Fibroblast of lung (primary cell): ENCODE measurements around the gene KIAA0930. TPM values are rescaled to one million over a fixed set of nuclear protein-coding genes. Genes with fewer than 3 reads are reported as not detected.
"Not testable (repeated sequence)": the region's sequence is repeated elsewhere in the genome, so short reads cannot be mapped to it uniquely, and the experiment has no call there.

ENCODE experiments used
- DNase-seq, 2 donors: peaks; one replicate each; pipeline versions ENCODE4 v3.0.0 to v3.0.0-alpha.2; 2010; ENCODE audit warnings: low read depth in 2 of 2
- H2AFZ ChIP-seq: 2 replicates; pipeline ENCODE4 v1.5.1; 2012; ENCODE audit warnings: low read length, control low read depth, inconsistent platforms
- H3K27ac ChIP-seq: 2 replicates; pipeline ENCODE4 v1.5.1; 2011; ENCODE audit warnings: low read length, control low read depth; ENCODE audit not compliant: insufficient read depth
- H3K27me3 ChIP-seq: 2 replicates; pipeline ENCODE4 v1.5.1; 2011; ENCODE audit warnings: mild to moderate bottlenecking, low read length; ENCODE audit not compliant: control insufficient read depth, insufficient read depth
- H3K36me3 ChIP-seq: 2 replicates; pipeline ENCODE4 v1.5.1; 2011; ENCODE audit warnings: low read length; ENCODE audit not compliant: control insufficient read depth, insufficient read depth
- H3K4me1 ChIP-seq: 2 replicates; pipeline ENCODE4 v1.5.1; 2011; ENCODE audit warnings: low read length; ENCODE audit not compliant: control insufficient read depth, insufficient read depth; ENCODE audit errors: extremely low read depth
- H3K4me2 ChIP-seq: 2 replicates; pipeline ENCODE4 v1.5.1; 2011; ENCODE audit warnings: low read length, control low read depth; ENCODE audit not compliant: insufficient read depth; ENCODE audit errors: extremely low read depth
- H3K4me3 ChIP-seq, 4 experiments: fragments of 200-600 bp in 1 of 4; sonication (generic) in 1 of 4; replicated peaks in 1 of 4; 2 replicates each; pipeline ENCODE4 v1.5.1; 2011 to 2016; ENCODE audit warnings: low read length in 4 of 4, low read depth in 3 of 4, mild to moderate bottlenecking in 3 of 4, control low read depth in 2 of 4, inconsistent platforms in 1 of 4, mixed read lengths in 1 of 4; ENCODE audit not compliant: insufficient read depth in 1 of 4; ENCODE audit errors: control extremely low read depth in 1 of 4
- H3K79me2 ChIP-seq: 2 replicates; pipeline ENCODE4 v1.5.1; 2012; ENCODE audit warnings: mild to moderate bottlenecking, low read length, inconsistent platforms; ENCODE audit not compliant: control insufficient read depth, insufficient read depth
- H3K9ac ChIP-seq: 2 replicates; pipeline ENCODE4 v1.5.1; 2011; ENCODE audit warnings: mild to moderate bottlenecking, low read length, control low read depth; ENCODE audit not compliant: insufficient read depth
- H3K9me3 ChIP-seq: 2 replicates; pipeline ENCODE4 v1.5.1; 2012; ENCODE audit warnings: low read depth, low read length; ENCODE audit not compliant: control insufficient read depth, insufficient read depth
- H4K20me1 ChIP-seq: 2 replicates; pipeline ENCODE4 v1.5.1; 2011; ENCODE audit warnings: low read length; ENCODE audit not compliant: control insufficient read depth, insufficient read depth; ENCODE audit errors: extremely low read depth
- EZH2 ChIP-seq: IDR thresholded peaks from 2 replicates; pipeline ENCODE4 v1.5.1; 2012; ENCODE audit warnings: low read length, control low read depth, mild to moderate bottlenecking; ENCODE audit errors: missing control alignments
- polyA plus RNA-seq, 2 donors: library from polyadenylated mRNA; depleted of rRNA in 1 of 2; stranded (reverse) in 1 of 2; unstranded in 1 of 2; fragments of >200 nt; gene quantifications; 2 replicates each; pipeline ENCODE4 v1.2.1, GENCODE V29; 2011 to 2012; ENCODE audit warnings: missing spikeins in 1 of 2
- total RNA-seq: library from RNA; depleted of rRNA; stranded (reverse); fragments of >200 nt; gene quantifications from 2 replicates; pipeline ENCODE4 v1.2.1, GENCODE V29; 2014
- TF ChIP-seq, protein P1 (sequence below), 2 donors: IDR thresholded peaks in 1 of 2; conservative IDR thresholded peaks in 1 of 2; 1 replicate in 1 of 2; 2 replicates in 1 of 2; pipeline ENCODE4 v1.5.1; 2011 to 2012; ENCODE audit warnings: low read length in 2 of 2, control low read depth in 1 of 2, inconsistent platforms in 1 of 2, low read depth in 1 of 2, mild to moderate bottlenecking in 1 of 2

Gene KIAA0930
- total and polyA plus RNA-seq, 2 donors (not counting 1 experiment from before 2014, with no cell fraction given): 28.2 to 30.9 TPM

DNA sequence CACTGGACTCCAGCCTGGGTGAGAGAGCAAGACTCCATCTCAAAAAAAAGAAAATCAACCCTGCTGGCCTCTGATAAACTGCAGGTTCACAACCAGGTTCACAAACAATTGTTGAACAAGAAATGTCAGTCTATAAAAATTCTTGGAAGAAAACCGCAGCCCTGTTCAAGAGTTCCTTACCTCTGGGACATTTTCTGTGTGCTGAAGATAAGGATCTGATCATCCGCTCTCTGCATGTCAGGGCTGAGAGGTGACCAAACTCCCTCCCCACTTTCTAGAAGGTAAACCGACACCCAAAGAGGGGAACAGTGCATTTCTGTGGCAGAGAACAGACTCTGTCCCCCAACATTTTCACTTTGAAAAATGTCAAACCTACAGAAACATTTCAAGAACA lies 39.9 kb upstream of the KIAA0930 start:
- Histone ChIP-seq H3K4me2 (no peak overlapping the region), H3K36me3 (no peaks in the 10 kb centered on the region), H3K27me3 (peaks cover 16% of the 10 kb centered on the region), H3K4me3 (no peak overlapping the region), H2AFZ (no peak overlapping the region), H4K20me1 (no peaks in the 10 kb centered on the region), H3K27ac (no peak overlapping the region), H3K9ac (no peak overlapping the region), H3K4me1 (peaks cover 4% of the 10 kb centered on the region), H3K79me2 (no peaks in the 10 kb centered on the region), H3K9me3 (no peaks in the 10 kb centered on the region)
- no peak for TF ChIP-seq EZH2
- TF ChIP-seq, protein P1, sequence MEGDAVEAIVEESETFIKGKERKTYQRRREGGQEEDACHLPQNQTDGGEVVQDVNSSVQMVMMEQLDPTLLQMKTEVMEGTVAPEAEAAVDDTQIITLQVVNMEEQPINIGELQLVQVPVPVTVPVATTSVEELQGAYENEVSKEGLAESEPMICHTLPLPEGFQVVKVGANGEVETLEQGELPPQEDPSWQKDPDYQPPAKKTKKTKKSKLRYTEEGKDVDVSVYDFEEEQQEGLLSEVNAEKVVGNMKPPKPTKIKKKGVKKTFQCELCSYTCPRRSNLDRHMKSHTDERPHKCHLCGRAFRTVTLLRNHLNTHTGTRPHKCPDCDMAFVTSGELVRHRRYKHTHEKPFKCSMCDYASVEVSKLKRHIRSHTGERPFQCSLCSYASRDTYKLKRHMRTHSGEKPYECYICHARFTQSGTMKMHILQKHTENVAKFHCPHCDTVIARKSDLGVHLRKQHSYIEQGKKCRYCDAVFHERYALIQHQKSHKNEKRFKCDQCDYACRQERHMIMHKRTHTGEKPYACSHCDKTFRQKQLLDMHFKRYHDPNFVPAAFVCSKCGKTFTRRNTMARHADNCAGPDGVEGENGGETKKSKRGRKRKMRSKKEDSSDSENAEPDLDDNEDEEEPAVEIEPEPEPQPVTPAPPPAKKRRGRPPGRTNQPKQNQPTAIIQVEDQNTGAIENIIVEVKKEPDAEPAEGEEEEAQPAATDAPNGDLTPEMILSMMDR (conservative IDR thresholded peaks at IDR 0.05 in 1 of 2, IDR thresholded peaks at IDR 0.05 in 1 of 2; ENCODE audit: low read depth in 1 of 2, low read length in 2 of 2): no peak
- DNase-seq: no peak

DNA sequence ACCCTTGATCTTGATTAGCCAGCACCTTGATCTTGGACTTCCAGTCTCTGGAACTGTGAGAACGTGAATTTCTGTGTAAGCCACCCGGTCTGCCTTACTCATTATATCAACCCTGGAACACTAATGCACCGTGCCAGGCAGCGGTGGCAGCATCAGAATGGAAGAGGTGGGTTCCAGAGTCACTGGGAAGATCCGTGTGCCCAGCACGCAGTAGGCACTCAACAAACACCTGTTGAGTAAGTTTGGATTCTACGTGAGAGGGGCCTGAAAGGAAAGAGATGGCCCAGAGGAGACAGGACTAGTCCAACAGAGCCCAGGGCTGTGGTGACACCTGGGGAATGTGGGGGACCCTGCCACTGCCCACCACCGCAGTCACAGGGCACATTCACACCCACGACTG lies 37.4 kb upstream of the KIAA0930 start:
- TF ChIP-seq, protein P1 (conservative IDR thresholded peaks at IDR 0.05 in 1 of 2, IDR thresholded peaks at IDR 0.05 in 1 of 2; ENCODE audit: low read depth in 1 of 2, low read length in 2 of 2): no peak
- TF ChIP-seq EZH2: no peak
- Histone ChIP-seq H4K20me1 (no peaks in the 10 kb centered on the region), H3K27ac (no peak overlapping the region), H3K4me1 (peaks cover 4% of the 10 kb centered on the region), H3K36me3 (no peaks in the 10 kb centered on the region), H3K9me3 (no peaks in the 10 kb centered on the region), H3K4me2 (no peak overlapping the region), H3K9ac (no peak overlapping the region), H3K4me3 (no peak overlapping the region), H3K27me3 (peaks cover 3% of the 10 kb centered on the region), H2AFZ (no peak overlapping the region), H3K79me2 (no peaks in the 10 kb centered on the region)
- no peak for DNase-seq

DNA sequence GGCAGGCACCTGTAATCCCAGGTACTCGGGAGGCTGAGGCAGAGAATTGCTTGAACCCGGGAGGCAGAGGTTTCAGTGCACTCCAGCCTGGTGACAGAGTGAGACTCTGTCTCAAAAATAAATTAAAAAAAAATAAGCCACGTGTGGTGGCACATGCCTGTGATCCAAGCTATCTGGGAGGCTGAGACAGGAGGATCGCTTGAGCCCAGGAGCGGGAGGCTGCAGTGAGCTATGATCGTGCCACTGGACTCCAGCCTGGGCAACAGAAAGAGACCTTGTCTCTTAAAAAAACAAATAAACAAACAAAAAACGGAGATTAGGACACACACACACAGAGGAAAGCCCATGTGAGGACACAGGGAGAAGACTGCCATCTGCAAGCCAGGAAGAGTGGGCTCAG lies 37.0 kb upstream of the KIAA0930 start:
- H3K79me2 ChIP-seq, H3K27ac ChIP-seq, H3K4me3 ChIP-seq, H3K27me3 ChIP-seq, H4K20me1 ChIP-seq, H3K36me3 ChIP-seq, H3K9me3 ChIP-seq, H3K4me1 ChIP-seq, H3K9ac ChIP-seq, H3K4me2 ChIP-seq, H2AFZ ChIP-seq, DNase-seq: not testable (repeated sequence)
